ENCODE results near the gene DNAH10.

DNAH10 gene

GRCh38 chr12:123949770-123950165, 187.7 kb downstream of the DNAH10 start:
- Histone ChIP-seq H3K4me3 (ENCODE audit: low read depth, low read length) (no peak overlapping the region), H3K27ac (ENCODE audit: low read depth, low read length) (no peak overlapping the region), H3K9me3 (ENCODE audit: control insufficient read depth, insufficient read depth, low read length) (no peaks in the 10 kb centered on the region), H3K9ac (ENCODE audit: low read depth, low read length) (no peak overlapping the region), H3K36me3 (ENCODE audit: control insufficient read depth, insufficient read depth, low read length) (no peaks in the 10 kb centered on the region), H3K27me3 (ENCODE audit: control insufficient read depth, insufficient read depth, low read length) (peaks cover 21% of the 10 kb centered on the region; the same call in 1 of the 2 replicates), H3K4me1 (ENCODE audit: control insufficient read depth, insufficient read depth, low read length) (no peaks in the 10 kb centered on the region)

GRCh38 chr12:123950476-123951349, 188.6 kb downstream of the DNAH10 start:
- Histone ChIP-seq H3K27ac (ENCODE audit: low read depth, low read length) (no peak overlapping the region), H3K4me3 (ENCODE audit: low read depth, low read length) (no peak overlapping the region), H3K36me3 (ENCODE audit: control insufficient read depth, insufficient read depth, low read length) (no peaks in the 10 kb centered on the region), H3K9me3 (ENCODE audit: control insufficient read depth, insufficient read depth, low read length) (no peaks in the 10 kb centered on the region), H3K27me3 (ENCODE audit: control insufficient read depth, insufficient read depth, low read length) (peaks cover 18% of the 10 kb centered on the region; the same call in 1 of the 2 replicates), H3K4me1 (ENCODE audit: control insufficient read depth, insufficient read depth, low read length) (no peaks in the 10 kb centered on the region), H3K9ac (ENCODE audit: low read depth, low read length) (no peak overlapping the region)

- H3K4me1 ChIP-seq (ENCODE audit: control insufficient read depth, insufficient read depth, low read length): no peaks in the 10 kb centered on the region
- no peaks in the 10 kb centered on the region for H3K9me3 ChIP-seq (ENCODE audit: control insufficient read depth, insufficient read depth, low read length)
- H3K27ac ChIP-seq (ENCODE audit: low read depth, low read length): no peak overlapping the region
- no peaks in the 10 kb centered on the region for H3K36me3 ChIP-seq (ENCODE audit: control insufficient read depth, insufficient read depth, low read length)
- no peak overlapping the region for H3K4me3 ChIP-seq (ENCODE audit: low read depth, low read length)
- H3K9ac ChIP-seq (ENCODE audit: low read depth, low read length): no peak overlapping the region
- H3K27me3 ChIP-seq (ENCODE audit: control insufficient read depth, insufficient read depth, low read length): peaks cover 21% of the 10 kb centered on the region; the same call in 1 of the 2 replicates
Observed at GRCh38 chr12:123951467-123951866, 189.4 kb downstream of the DNAH10 start.

- Histone ChIP-seq H3K27ac (ENCODE audit: low read depth, low read length) (no peak overlapping the region), H3K4me1 (ENCODE audit: control insufficient read depth, insufficient read depth, low read length) (no peaks in the 10 kb centered on the region), H3K9ac (ENCODE audit: low read depth, low read length) (no peak overlapping the region), H3K9me3 (ENCODE audit: control insufficient read depth, insufficient read depth, low read length) (no peaks in the 10 kb centered on the region), H3K27me3 (ENCODE audit: control insufficient read depth, insufficient read depth, low read length) (peaks cover 26% of the 10 kb centered on the region; the same call in 1 of the 2 replicates), H3K4me3 (ENCODE audit: low read depth, low read length) (no peak overlapping the region), H3K36me3 (ENCODE audit: control insufficient read depth, insufficient read depth, low read length) (no peaks in the 10 kb centered on the region)
Observed at GRCh38 chr12:123952037-123952436, 189.9 kb downstream of the DNAH10 start.

GRCh38 chr12:123954647-123955350, 192.7 kb downstream of the DNAH10 start:
- H3K36me3 ChIP-seq (ENCODE audit: control insufficient read depth, insufficient read depth, low read length): no peaks in the 10 kb centered on the region
- H3K4me1 ChIP-seq (ENCODE audit: control insufficient read depth, insufficient read depth, low read length): no peaks in the 10 kb centered on the region
- H3K9me3 ChIP-seq (ENCODE audit: control insufficient read depth, insufficient read depth, low read length): no peaks in the 10 kb centered on the region
- H3K9ac ChIP-seq (ENCODE audit: low read depth, low read length): no peak overlapping the region
- H3K4me3 ChIP-seq (ENCODE audit: low read depth, low read length): no peak overlapping the region
- H3K27ac ChIP-seq (ENCODE audit: low read depth, low read length): no peak overlapping the region
- H3K27me3 ChIP-seq (ENCODE audit: control insufficient read depth, insufficient read depth, low read length): peaks cover 44% of the 10 kb centered on the region

- Histone ChIP-seq H3K9me3 (ENCODE audit: control insufficient read depth, insufficient read depth, low read length) (no peaks in the 10 kb centered on the region), H3K27me3 (ENCODE audit: control insufficient read depth, insufficient read depth, low read length) (peaks cover 58% of the 10 kb centered on the region), H3K4me1 (ENCODE audit: control insufficient read depth, insufficient read depth, low read length) (no peaks in the 10 kb centered on the region), H3K9ac (ENCODE audit: low read depth, low read length) (no peak overlapping the region), H3K4me3 (ENCODE audit: low read depth, low read length) (no peak overlapping the region), H3K27ac (ENCODE audit: low read depth, low read length) (no peak overlapping the region), H3K36me3 (ENCODE audit: control insufficient read depth, insufficient read depth, low read length) (no peaks in the 10 kb centered on the region)
Observed at GRCh38 chr12:123956249-123956648, 194.1 kb downstream of the DNAH10 start.

GRCh38 chr12:123957196-123957595, 195.1 kb downstream of the DNAH10 start:
- Histone ChIP-seq H3K27me3 (ENCODE audit: control insufficient read depth, insufficient read depth, low read length) (peaks cover 67% of the 10 kb centered on the region), H3K27ac (ENCODE audit: low read depth, low read length) (no peak overlapping the region), H3K9ac (ENCODE audit: low read depth, low read length) (no peak overlapping the region), H3K4me1 (ENCODE audit: control insufficient read depth, insufficient read depth, low read length) (no peaks in the 10 kb centered on the region), H3K36me3 (ENCODE audit: control insufficient read depth, insufficient read depth, low read length) (no peaks in the 10 kb centered on the region), H3K9me3 (ENCODE audit: control insufficient read depth, insufficient read depth, low read length) (no peaks in the 10 kb centered on the region), H3K4me3 (ENCODE audit: low read depth, low read length) (no peak overlapping the region)

GRCh38 chr12:123958462-123958861, 196.4 kb downstream of the DNAH10 start:
- Histone ChIP-seq H3K9ac (ENCODE audit: low read depth, low read length) (no peak overlapping the region), H3K27me3 (ENCODE audit: control insufficient read depth, insufficient read depth, low read length) (peaks cover 75% of the 10 kb centered on the region)

GRCh38 chr12:123958876-123959275, 196.8 kb downstream of the DNAH10 start:
- no peak overlapping the region for H3K4me3 ChIP-seq (ENCODE audit: low read depth, low read length)
- no peaks in the 10 kb centered on the region for H3K4me1 ChIP-seq (ENCODE audit: control insufficient read depth, insufficient read depth, low read length)
- no peak overlapping the region for H3K27ac ChIP-seq (ENCODE audit: low read depth, low read length)
- no peaks in the 10 kb centered on the region for H3K9me3 ChIP-seq (ENCODE audit: control insufficient read depth, insufficient read depth, low read length)
- no peaks in the 10 kb centered on the region for H3K36me3 ChIP-seq (ENCODE audit: control insufficient read depth, insufficient read depth, low read length)
- H3K9ac ChIP-seq (ENCODE audit: low read depth, low read length): no peak overlapping the region
- peaks cover 80% of the 10 kb centered on the region for H3K27me3 ChIP-seq (ENCODE audit: control insufficient read depth, insufficient read depth, low read length)

More at GRCh38 chr12:123958462-123958861, 196.4 kb downstream of the DNAH10 start:
- H3K4me1 ChIP-seq (ENCODE audit: control insufficient read depth, insufficient read depth, low read length): no peaks in the 10 kb centered on the region
- H3K4me3 ChIP-seq (ENCODE audit: low read depth, low read length): no peak overlapping the region
- H3K36me3 ChIP-seq (ENCODE audit: control insufficient read depth, insufficient read depth, low read length): no peaks in the 10 kb centered on the region
- H3K27ac ChIP-seq (ENCODE audit: low read depth, low read length): no peak overlapping the region
- no peaks in the 10 kb centered on the region for H3K9me3 ChIP-seq (ENCODE audit: control insufficient read depth, insufficient read depth, low read length)

GRCh38 chr12:123960029-123960735, 198.1 kb downstream of the DNAH10 start:
- Histone ChIP-seq H3K27me3 (ENCODE audit: control insufficient read depth, insufficient read depth, low read length) (peaks cover 85% of the 10 kb centered on the region), H3K36me3 (ENCODE audit: control insufficient read depth, insufficient read depth, low read length) (no peaks in the 10 kb centered on the region), H3K27ac (ENCODE audit: low read depth, low read length) (no peak overlapping the region), H3K4me1 (ENCODE audit: control insufficient read depth, insufficient read depth, low read length) (no peaks in the 10 kb centered on the region), H3K9ac (ENCODE audit: low read depth, low read length) (no peak overlapping the region), H3K9me3 (ENCODE audit: control insufficient read depth, insufficient read depth, low read length) (no peaks in the 10 kb centered on the region), H3K4me3 (ENCODE audit: low read depth, low read length) (no peak overlapping the region)
